ENCODE data around the gene KIF24. TPM values are rescaled to one million over a fixed set of nuclear protein-coding genes. Genes with fewer than 3 reads are reported as not detected.

KIF24 gene
- total and polyA plus RNA-seq, 8 donors, result 0.29 to 5.8 (median 1.5) TPM

DNA sequence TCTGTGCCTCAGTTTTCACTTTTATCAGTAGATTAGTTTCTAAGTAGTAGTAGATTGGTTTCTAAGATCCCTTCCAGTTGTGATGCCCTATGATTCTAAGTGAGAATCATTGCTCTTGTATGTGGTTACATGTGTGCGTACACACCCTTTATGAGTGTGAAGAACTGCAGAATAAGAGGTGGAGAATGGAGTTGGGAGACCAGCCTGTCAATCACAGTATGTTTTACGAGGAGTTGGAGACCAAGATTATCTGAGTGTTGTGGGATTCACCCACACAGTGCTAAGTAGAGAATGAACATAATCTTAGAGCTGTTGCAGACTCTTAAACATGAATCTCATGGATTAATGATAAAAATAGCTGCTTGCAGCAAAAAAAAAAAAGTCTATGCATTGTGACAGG is 37.6 kb downstream of the KIF24 start:
- no peak for TF ChIP-seq EP300 (IDR thresholded peaks at IDR 0.05)
- TF ChIP-seq POLR2A (IDR thresholded peaks at IDR 0.05), result no peak
- TF ChIP-seq, protein P1, sequence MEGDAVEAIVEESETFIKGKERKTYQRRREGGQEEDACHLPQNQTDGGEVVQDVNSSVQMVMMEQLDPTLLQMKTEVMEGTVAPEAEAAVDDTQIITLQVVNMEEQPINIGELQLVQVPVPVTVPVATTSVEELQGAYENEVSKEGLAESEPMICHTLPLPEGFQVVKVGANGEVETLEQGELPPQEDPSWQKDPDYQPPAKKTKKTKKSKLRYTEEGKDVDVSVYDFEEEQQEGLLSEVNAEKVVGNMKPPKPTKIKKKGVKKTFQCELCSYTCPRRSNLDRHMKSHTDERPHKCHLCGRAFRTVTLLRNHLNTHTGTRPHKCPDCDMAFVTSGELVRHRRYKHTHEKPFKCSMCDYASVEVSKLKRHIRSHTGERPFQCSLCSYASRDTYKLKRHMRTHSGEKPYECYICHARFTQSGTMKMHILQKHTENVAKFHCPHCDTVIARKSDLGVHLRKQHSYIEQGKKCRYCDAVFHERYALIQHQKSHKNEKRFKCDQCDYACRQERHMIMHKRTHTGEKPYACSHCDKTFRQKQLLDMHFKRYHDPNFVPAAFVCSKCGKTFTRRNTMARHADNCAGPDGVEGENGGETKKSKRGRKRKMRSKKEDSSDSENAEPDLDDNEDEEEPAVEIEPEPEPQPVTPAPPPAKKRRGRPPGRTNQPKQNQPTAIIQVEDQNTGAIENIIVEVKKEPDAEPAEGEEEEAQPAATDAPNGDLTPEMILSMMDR (IDR thresholded peaks at IDR 0.05), result no peak
- TF ChIP-seq POLR2AphosphoS5 (IDR thresholded peaks at IDR 0.05), result no peak
- DNase-seq, result no peak
- WGBS, 5 donors, result 91 to 98% (median 95%) methylated on average over 2 of the region's 2 CpGs

DNA sequence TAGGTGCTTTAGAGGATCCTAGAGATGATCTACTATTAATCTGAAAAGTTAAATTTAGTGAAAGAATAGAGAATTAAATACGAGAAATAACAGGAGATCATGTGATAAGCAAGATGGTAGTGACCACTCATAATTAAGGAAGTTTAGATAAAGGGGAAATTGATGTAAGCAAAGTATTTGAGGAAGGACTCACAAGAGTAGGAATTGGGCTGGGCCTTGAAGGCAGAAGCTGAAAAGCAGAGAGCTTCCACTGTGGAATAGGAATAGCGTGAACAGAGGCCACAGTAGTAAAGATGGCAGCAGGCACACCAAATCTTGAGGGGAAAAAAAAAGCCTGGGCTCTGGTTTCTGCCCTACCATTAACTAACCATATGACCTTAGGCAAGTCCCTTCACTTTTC is 38.0 kb downstream of the KIF24 start:
- no peak overlapping the region for H3K27ac ChIP-seq
- no peaks in the 10 kb centered on the region for H3K36me3 ChIP-seq
- H3K4me3 ChIP-seq, result no peak overlapping the region
- WGBS, 5 donors, result 74 to 86% (median 81%) methylated on average over 2 of the region's 2 CpGs
- H3K27me3 ChIP-seq, result no peaks in the 10 kb centered on the region
- H3K4me1 ChIP-seq, result no peaks in the 10 kb centered on the region
- TF ChIP-seq, protein P1 (IDR thresholded peaks at IDR 0.05), result no peak
- TF ChIP-seq EP300 (IDR thresholded peaks at IDR 0.05), result no peak
- no peak for TF ChIP-seq POLR2AphosphoS5 (IDR thresholded peaks at IDR 0.05)
- no peak for TF ChIP-seq POLR2A (IDR thresholded peaks at IDR 0.05)
- DNase-seq, result no peak
- H3K9me3 ChIP-seq, result no peaks in the 10 kb centered on the region
- intact Hi-C loops (cut with DNase I; ENCODE audit: low total_unique reads), result no loop called here

More for the DNA sequence above, 37.6 kb downstream of the KIF24 start:
- Histone ChIP-seq H3K4me3 (no peak overlapping the region), H3K27ac (no peak overlapping the region), H3K27me3 (no peaks in the 10 kb centered on the region), H3K36me3 (no peaks in the 10 kb centered on the region), H3K9me3 (no peaks in the 10 kb centered on the region), H3K4me1 (no peaks in the 10 kb centered on the region)
- intact Hi-C loops (cut with DNase I; ENCODE audit: low total_unique reads), result no loop called here

DNA sequence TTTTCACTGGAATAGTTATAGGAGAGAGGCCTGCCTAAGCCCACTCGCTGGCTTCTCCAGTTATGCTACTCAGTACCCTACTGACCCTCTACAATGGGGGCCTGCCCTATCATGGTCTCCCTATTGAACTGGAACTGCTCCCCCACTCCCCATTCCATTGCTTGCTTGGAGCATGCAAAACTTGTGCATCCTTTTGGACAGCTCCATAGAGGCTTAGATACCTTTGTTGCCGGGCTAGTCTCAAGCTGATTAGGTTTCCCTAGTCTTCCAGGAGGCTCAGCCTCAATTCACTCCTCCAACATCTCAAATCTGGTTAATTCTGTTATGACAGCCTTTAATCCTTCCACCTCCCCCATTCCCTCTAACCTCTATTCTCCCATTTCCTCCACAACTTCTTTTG is 39.9 kb downstream of the KIF24 start:
- Histone ChIP-seq H3K9me3 (no peaks in the 10 kb centered on the region), H3K36me3 (no peaks in the 10 kb centered on the region), H3K4me3 (no peak overlapping the region), H3K27ac (no peak overlapping the region), H3K4me1 (no peaks in the 10 kb centered on the region), H3K27me3 (no peaks in the 10 kb centered on the region)
- intact Hi-C loops (cut with DNase I; ENCODE audit: low total_unique reads), result no loop called here
- WGBS, 5 donors, result 77 to 84% (median 81%) methylated on average over 2 of the region's 2 CpGs
- no peak for TF ChIP-seq POLR2A (IDR thresholded peaks at IDR 0.05)
- TF ChIP-seq EP300 (IDR thresholded peaks at IDR 0.05), result no peak
- no peak for TF ChIP-seq POLR2AphosphoS5 (IDR thresholded peaks at IDR 0.05)
- TF ChIP-seq, protein P1 (IDR thresholded peaks at IDR 0.05), result no peak
- DNase-seq, result no peak

DNA sequence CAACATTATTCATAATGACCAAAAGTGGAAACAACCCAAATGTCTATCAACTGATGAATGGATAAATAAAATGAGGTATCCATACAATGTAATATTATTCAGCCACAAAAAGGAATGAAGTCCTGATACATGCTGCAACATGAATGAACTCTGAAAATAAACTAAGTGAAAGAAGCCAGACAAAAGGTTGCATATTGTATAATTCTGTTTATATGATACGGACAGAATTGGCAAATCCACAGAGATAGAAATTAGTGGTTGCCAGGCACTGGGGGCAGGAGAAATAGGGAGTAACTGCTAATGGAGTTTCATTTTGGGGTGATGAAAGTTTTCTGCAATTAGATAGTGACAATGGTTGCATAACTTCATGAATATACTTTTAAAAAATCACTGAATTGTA is 47.0 kb downstream of the KIF24 start:
- intact Hi-C loops (cut with DNase I; ENCODE audit: low total_unique reads), result no loop called here
- Histone ChIP-seq H3K36me3 (no peaks in the 10 kb centered on the region), H3K27me3 (no peaks in the 10 kb centered on the region), H3K27ac (no peak overlapping the region), H3K4me1 (peaks cover 0 to 6% (median 0%) of the 10 kb centered on the region in 4 donors), H3K4me3 (no peak overlapping the region), H3K9me3 (no peaks in the 10 kb centered on the region)
- no peak for DNase-seq
- TF ChIP-seq, protein P1 (IDR thresholded peaks at IDR 0.05), result no peak
- TF ChIP-seq EP300 (IDR thresholded peaks at IDR 0.05), result no peak
- no peak for TF ChIP-seq POLR2AphosphoS5 (IDR thresholded peaks at IDR 0.05)
- no peak for TF ChIP-seq POLR2A (IDR thresholded peaks at IDR 0.05)
- WGBS, 5 donors, result 67 to 87% (median 81%) methylated on average over 1 of the region's 1 CpG
